ENCODE results near the gene XYLB.

Gene XYLB

GRCh38 chr3:38458796-38459498 is 112.4 kb downstream of the XYLB start:
- H3K9ac ChIP-seq (ENCODE audit: low read depth, low read length): no peak overlapping the region
- no peak overlapping the region for H3K27ac ChIP-seq (ENCODE audit: low read depth, low read length)
- no peaks in the 10 kb centered on the region for H3K9me3 ChIP-seq (ENCODE audit: control insufficient read depth, insufficient read depth, low read length)
- H3K36me3 ChIP-seq (ENCODE audit: control insufficient read depth, insufficient read depth, low read length): no peaks in the 10 kb centered on the region
- H3K27me3 ChIP-seq (ENCODE audit: control insufficient read depth, insufficient read depth, low read length): no peaks in the 10 kb centered on the region
- no peak overlapping the region for H3K4me3 ChIP-seq (ENCODE audit: low read depth, low read length)
- peaks cover 28% of the 10 kb centered on the region for H3K4me1 ChIP-seq (ENCODE audit: control insufficient read depth, insufficient read depth, low read length)

DNA sequence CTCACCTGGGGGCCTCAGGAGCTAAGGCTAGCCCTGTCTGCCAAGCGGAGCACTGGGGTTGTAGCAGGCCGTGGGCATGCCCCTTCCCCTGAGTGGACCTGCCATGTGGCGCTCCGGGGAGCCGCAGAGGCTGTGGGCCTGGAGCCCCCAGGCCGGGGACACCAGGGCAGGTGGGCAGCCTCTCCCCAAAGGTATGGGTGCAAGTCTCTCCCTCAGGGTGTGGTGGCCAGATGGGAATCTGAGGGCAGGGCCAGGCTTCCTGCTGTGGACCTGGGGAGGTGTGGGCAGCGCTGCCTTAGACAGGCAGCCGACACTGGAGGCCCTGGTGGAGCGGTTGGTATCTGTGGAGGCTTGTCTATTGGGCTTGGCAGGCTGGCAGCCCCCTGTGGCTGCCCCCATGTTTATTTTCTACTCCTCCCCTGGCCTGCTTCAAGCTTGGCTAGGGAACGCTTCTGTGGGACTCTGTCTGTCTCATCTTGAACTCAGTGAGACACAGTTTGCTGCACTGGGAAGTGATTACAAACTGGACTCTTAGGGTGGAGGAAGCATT is 113.0 kb downstream of the XYLB start:
- no peaks in the 10 kb centered on the region for H3K36me3 ChIP-seq (ENCODE audit: control insufficient read depth, insufficient read depth, low read length)
- peaks cover 28% of the 10 kb centered on the region for H3K4me1 ChIP-seq (ENCODE audit: control insufficient read depth, insufficient read depth, low read length)
- no peaks in the 10 kb centered on the region for H3K27me3 ChIP-seq (ENCODE audit: control insufficient read depth, insufficient read depth, low read length)
- H3K9ac ChIP-seq (ENCODE audit: low read depth, low read length): no peak overlapping the region
- H3K4me3 ChIP-seq (ENCODE audit: low read depth, low read length): no peak overlapping the region
- no peak overlapping the region for H3K27ac ChIP-seq (ENCODE audit: low read depth, low read length)
- no peaks in the 10 kb centered on the region for H3K9me3 ChIP-seq (ENCODE audit: control insufficient read depth, insufficient read depth, low read length)

DNA sequence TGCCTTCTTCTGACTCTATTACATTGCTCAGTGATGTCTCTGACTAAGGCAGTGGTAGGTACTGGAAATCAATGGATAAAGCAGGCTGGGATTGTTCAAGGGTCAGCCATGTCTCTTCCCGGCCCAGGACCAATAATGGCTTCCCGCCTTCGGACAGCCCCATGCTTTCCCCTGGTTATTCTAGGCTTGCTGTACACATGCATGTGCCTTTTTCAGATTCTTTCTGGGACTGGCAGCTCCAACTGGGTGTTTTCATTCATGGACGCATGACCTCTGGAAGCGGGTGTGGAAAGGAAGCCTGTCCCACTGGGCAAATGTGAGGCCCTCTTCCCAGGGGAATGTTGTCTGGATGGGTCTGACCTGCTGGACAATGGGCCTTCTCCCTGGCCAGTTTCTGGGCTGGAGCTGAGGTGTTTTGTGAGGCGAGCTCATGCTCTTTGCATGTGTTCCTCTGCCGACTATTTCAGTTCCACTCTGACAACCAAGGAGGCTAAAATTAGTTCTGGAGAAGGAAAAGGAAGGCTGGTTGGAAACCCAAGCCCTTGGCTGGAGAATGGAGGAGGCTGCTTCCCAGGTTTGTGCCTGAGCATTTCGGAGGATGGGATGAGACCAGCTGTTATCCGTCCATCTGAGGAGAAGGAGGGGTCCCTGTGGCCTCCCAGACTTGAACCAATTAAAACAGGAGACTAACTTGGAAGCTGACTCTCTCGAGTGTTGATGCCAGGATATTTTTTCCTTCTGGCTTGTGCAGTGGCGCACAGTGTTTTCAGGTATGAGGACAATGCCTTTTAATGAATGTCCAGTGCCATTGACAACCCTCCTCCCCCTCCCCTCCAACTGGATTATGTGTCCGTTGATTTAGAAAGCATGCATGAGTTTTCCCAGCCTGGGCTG is 114.0 kb downstream of the XYLB start:
- Histone ChIP-seq H3K4me1 (ENCODE audit: control insufficient read depth, insufficient read depth, low read length) (peaks cover 28% of the 10 kb centered on the region), H3K27me3 (ENCODE audit: control insufficient read depth, insufficient read depth, low read length) (no peaks in the 10 kb centered on the region), H3K27ac (ENCODE audit: low read depth, low read length) (no peak overlapping the region), H3K9ac (ENCODE audit: low read depth, low read length) (no peak overlapping the region), H3K9me3 (ENCODE audit: control insufficient read depth, insufficient read depth, low read length) (no peaks in the 10 kb centered on the region), H3K36me3 (ENCODE audit: control insufficient read depth, insufficient read depth, low read length) (no peaks in the 10 kb centered on the region), H3K4me3 (ENCODE audit: low read depth, low read length) (no peak overlapping the region)
